OCI-LY3 (cell line): ENCODE data around the gene EYA4.

ENCODE experiments used
- H2AFZ ChIP-seq: fragments of 200-600, 300-600 bp; shearing (Covaris generic); 2 replicates; pipeline ENCODE4 v1.6.0; 2014; ENCODE audit warnings: antibody characterized with exemption, low read depth, low read length
- H3K27ac ChIP-seq: fragments of 200-600, 300-600 bp; sonication (generic); 2 replicates; pipeline ENCODE4 v1.5.1; 2014; ENCODE audit warnings: mild to moderate bottlenecking, low read length, moderate library complexity, mixed read lengths
- H3K27me3 ChIP-seq: fragments of 200-600, 300-600 bp; sonication (generic); 2 replicates; pipeline ENCODE4 v1.6.1; 2014; ENCODE audit warnings: low read depth, low read length, mixed read lengths
- H3K36me3 ChIP-seq: fragments of 200-600, 300-600 bp; sonication (generic); replicated peaks from 2 replicates; pipeline ENCODE3; 2014; ENCODE audit warnings: low read depth, low read length, mixed read lengths
- H3K4me1 ChIP-seq: fragments of 300-600, 200-600 bp; sonication (generic); 2 replicates; pipeline ENCODE4 v1.6.1; 2014; ENCODE audit warnings: low read length, mixed read lengths
- H3K4me2 ChIP-seq: fragments of 200-600, 300-600 bp; sonication (generic); 2 replicates; pipeline ENCODE4 v1.6.1; 2014; ENCODE audit warnings: low read length, mixed read lengths
- H3K4me3 ChIP-seq: fragments of 300-600, 200-600 bp; sonication (generic); 2 replicates; pipeline ENCODE4 v1.5.1; 2014; ENCODE audit warnings: antibody characterized with exemption, mild to moderate bottlenecking, low read length, moderate library complexity
- H3K79me2 ChIP-seq: fragments of 300-600, 200-600 bp; shearing (Covaris generic); 2 replicates; pipeline ENCODE4 v1.6.1; 2014; ENCODE audit warnings: mild to moderate bottlenecking, low read length, mixed read lengths
- H3K9ac ChIP-seq: fragments of 300-600, 200-600 bp; shearing (Covaris generic); 2 replicates; pipeline ENCODE4 v1.6.0; 2014; ENCODE audit warnings: mild to moderate bottlenecking, low read length, moderate library complexity
- H3K9me3 ChIP-seq: fragments of 200-600, 300-600 bp; shearing (Covaris generic); 2 replicates; pipeline ENCODE4 v1.6.1; 2014; ENCODE audit warnings: low read length, mixed read lengths; ENCODE audit not compliant: insufficient read depth
- H4K20me1 ChIP-seq: fragments of 200-600, 300-600 bp; sonication (generic); 2 replicates; pipeline ENCODE4 v1.6.1; 2016; ENCODE audit warnings: low read length, mixed read lengths; ENCODE audit not compliant: insufficient read depth
- EZH2phosphoT487 ChIP-seq: fragments of 200-600 bp; shearing (Covaris generic); IDR thresholded peaks from 2 replicates; pipeline ENCODE4 v1.6.1; 2018; ENCODE audit warnings: antibody characterized with exemption, mixed run types, low read depth
- TF ChIP-seq, protein P1 (sequence below): fragments of 200-600, 300-600 bp; sonication (generic); IDR thresholded peaks from 2 replicates; pipeline ENCODE4 v1.5.1; 2014; ENCODE audit warnings: antibody characterized with exemption, low read length, low read depth

Gene EYA4

GRCh38 chr6:133230052-133230451, 11.1 kb upstream of the EYA4 start:
- H3K4me1 ChIP-seq = no peaks in the 10 kb centered on the region
- H3K4me2 ChIP-seq = no peak overlapping the region
- TF ChIP-seq, protein P1, sequence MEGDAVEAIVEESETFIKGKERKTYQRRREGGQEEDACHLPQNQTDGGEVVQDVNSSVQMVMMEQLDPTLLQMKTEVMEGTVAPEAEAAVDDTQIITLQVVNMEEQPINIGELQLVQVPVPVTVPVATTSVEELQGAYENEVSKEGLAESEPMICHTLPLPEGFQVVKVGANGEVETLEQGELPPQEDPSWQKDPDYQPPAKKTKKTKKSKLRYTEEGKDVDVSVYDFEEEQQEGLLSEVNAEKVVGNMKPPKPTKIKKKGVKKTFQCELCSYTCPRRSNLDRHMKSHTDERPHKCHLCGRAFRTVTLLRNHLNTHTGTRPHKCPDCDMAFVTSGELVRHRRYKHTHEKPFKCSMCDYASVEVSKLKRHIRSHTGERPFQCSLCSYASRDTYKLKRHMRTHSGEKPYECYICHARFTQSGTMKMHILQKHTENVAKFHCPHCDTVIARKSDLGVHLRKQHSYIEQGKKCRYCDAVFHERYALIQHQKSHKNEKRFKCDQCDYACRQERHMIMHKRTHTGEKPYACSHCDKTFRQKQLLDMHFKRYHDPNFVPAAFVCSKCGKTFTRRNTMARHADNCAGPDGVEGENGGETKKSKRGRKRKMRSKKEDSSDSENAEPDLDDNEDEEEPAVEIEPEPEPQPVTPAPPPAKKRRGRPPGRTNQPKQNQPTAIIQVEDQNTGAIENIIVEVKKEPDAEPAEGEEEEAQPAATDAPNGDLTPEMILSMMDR = no peak
- TF ChIP-seq EZH2phosphoT487 = no peak
- H3K4me3 ChIP-seq = no peak overlapping the region
- H3K9ac ChIP-seq = no peak overlapping the region
- H3K36me3 ChIP-seq = no peaks in the 10 kb centered on the region
- no peaks in the 10 kb centered on the region for H3K9me3 ChIP-seq
- no peak overlapping the region for H3K27ac ChIP-seq
- H3K79me2 ChIP-seq = no peaks in the 10 kb centered on the region
- H3K27me3 ChIP-seq = no peaks in the 10 kb centered on the region
- no peaks in the 10 kb centered on the region for H4K20me1 ChIP-seq
- H2AFZ ChIP-seq = no peak overlapping the region

GRCh38 chr6:133235221-133235620, 5.9 kb upstream of the EYA4 start:
- Histone ChIP-seq H3K4me2 (no peak overlapping the region), H3K27me3 (no peaks in the 10 kb centered on the region), H2AFZ (no peak overlapping the region), H3K9ac (no peak overlapping the region), H3K79me2 (no peaks in the 10 kb centered on the region), H3K36me3 (no peaks in the 10 kb centered on the region), H3K9me3 (no peaks in the 10 kb centered on the region), H3K4me1 (no peaks in the 10 kb centered on the region), H4K20me1 (no peaks in the 10 kb centered on the region), H3K27ac (no peak overlapping the region), H3K4me3 (no peak overlapping the region)
- TF ChIP-seq, protein P1 = no peak
- no peak for TF ChIP-seq EZH2phosphoT487

DNA sequence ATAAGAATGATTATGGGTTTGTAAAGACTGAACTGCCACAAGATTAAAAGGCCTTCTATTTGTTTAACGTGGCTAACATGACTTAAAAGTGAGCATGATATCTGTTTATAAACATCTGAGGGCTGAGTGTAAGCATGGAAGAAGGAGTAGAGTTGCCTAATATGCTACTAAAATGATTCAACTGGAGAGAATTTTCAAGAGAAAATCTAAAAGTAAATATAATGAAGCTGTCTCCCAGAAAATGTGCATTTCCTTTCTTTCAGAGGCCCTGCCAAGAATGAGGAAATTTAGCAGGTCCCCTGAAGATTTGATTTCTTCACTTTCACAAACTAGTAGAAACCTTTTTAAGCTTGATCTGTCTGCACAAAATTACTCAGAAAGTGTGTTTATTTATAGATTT, 4.2 kb upstream of the EYA4 start:
- Histone ChIP-seq H3K36me3 (no peaks in the 10 kb centered on the region), H3K79me2 (no peaks in the 10 kb centered on the region), H3K4me3 (no peak overlapping the region), H3K27me3 (no peaks in the 10 kb centered on the region), H3K9ac (no peak overlapping the region), H3K4me1 (no peaks in the 10 kb centered on the region), H2AFZ (no peak overlapping the region), H3K4me2 (no peak overlapping the region), H4K20me1 (no peaks in the 10 kb centered on the region), H3K27ac (no peak overlapping the region), H3K9me3 (no peaks in the 10 kb centered on the region)
- TF ChIP-seq, protein P1 = no peak
- no peak for TF ChIP-seq EZH2phosphoT487

GRCh38 chr6:133240511-133241085, 559 bp upstream of the EYA4 start:
- TF ChIP-seq EZH2phosphoT487 = no peak
- TF ChIP-seq, protein P1 = no peak
- H3K4me2 ChIP-seq = no peak overlapping the region
- H3K9me3 ChIP-seq = no peaks in the 10 kb centered on the region
- no peak overlapping the region for H3K27ac ChIP-seq
- no peak overlapping the region for H3K4me3 ChIP-seq
- H4K20me1 ChIP-seq = no peaks in the 10 kb centered on the region
- no peak overlapping the region for H3K9ac ChIP-seq
- no peak overlapping the region for H2AFZ ChIP-seq
- H3K36me3 ChIP-seq = no peaks in the 10 kb centered on the region
- no peaks in the 10 kb centered on the region for H3K27me3 ChIP-seq
- H3K79me2 ChIP-seq = no peaks in the 10 kb centered on the region
- no peaks in the 10 kb centered on the region for H3K4me1 ChIP-seq
